MCF 10A (cell line): ENCODE measurements around the gene MFSD11. TPM values are rescaled to one million over a fixed set of nuclear protein-coding genes. Genes with fewer than 3 reads are reported as not detected.
A peak's percentile ranks its signal among the peaks of the same experiment; 100 is the strongest.

Experiments used
- BruUV-seq: library from RNA; stranded (reverse); fragments of 400-500 nt; replicated peaks from 2 replicates; lab custom pipeline; 2021; lab: Mats Ljungman, UMichigan
- CTCF ChIA-PET: fragments of 300-600 bp; sonication (Branson Sonifier 250); formaldehyde crosslinking; extraction: SDS; loops from one replicate; lab custom pipeline; 2021; ENCODE audit warnings: antibody characterized with exemption, inconsistent platforms; lab: Yijun Ruan, JAX
- POLR2A ChIA-PET: fragments of 300-600, 350-650 bp; sonication (Branson Sonifier 250); formaldehyde crosslinking; extraction: SDS; loops from one replicate; lab custom pipeline; 2020; ENCODE audit warnings: antibody characterized with exemption, inconsistent platforms; lab: Yijun Ruan, JAX
- DNase-seq: peaks from one replicate; pipeline ENCODE4 v3.0.0-alpha.2; 2018; ENCODE audit not compliant: unreplicated experiment
- H3K27ac Mint-ChIP-seq: one replicate; pipeline ENCODE4 v1.8.0; 2022; ENCODE audit warnings: mild to moderate bottlenecking, low read depth, mixed read lengths; ENCODE audit not compliant: unreplicated experiment
- H3K27me3 Mint-ChIP-seq: one replicate; pipeline ENCODE4 v1.8.0; 2022; ENCODE audit warnings: mixed read lengths; ENCODE audit not compliant: insufficient read depth, unreplicated experiment
- H3K36me3 Mint-ChIP-seq: one replicate; pipeline ENCODE4 v1.8.0; 2022; ENCODE audit warnings: mild to moderate bottlenecking, moderate library complexity, mixed read lengths; ENCODE audit not compliant: insufficient read depth, unreplicated experiment
- H3K4me1 Mint-ChIP-seq: one replicate; pipeline ENCODE4 v1.8.0; 2022; ENCODE audit warnings: mixed read lengths; ENCODE audit not compliant: insufficient read depth, unreplicated experiment
- H3K4me3 Mint-ChIP-seq: one replicate; pipeline ENCODE4 v1.8.0; 2022; ENCODE audit warnings: mild to moderate bottlenecking, moderate library complexity, mixed read lengths; ENCODE audit not compliant: unreplicated experiment
- H3K9me3 Mint-ChIP-seq: one replicate; pipeline ENCODE4 v1.8.0; 2022; ENCODE audit warnings: mixed read lengths; ENCODE audit not compliant: unreplicated experiment
- intact Hi-C: fragments of 100-400 bp; cut with micrococcal nuclease; formaldehyde crosslinking; loops from 2 replicates; pipeline ENCODE4 v1.14.1; 2022
- total RNA-seq: library from RNA; stranded (reverse); gene quantifications from 2 replicates; pipeline ENCODE4 v1.2.3, GENCODE V29; 2022
- TF ChIP-seq, protein P1 (sequence below): fragments of 200-600 bp; IDR thresholded peaks from one replicate; pipeline ENCODE4 v1.8.0; 2022; ENCODE audit warnings: antibody characterized with exemption, mild to moderate bottlenecking; ENCODE audit not compliant: unreplicated experiment

MFSD11 gene
- total RNA-seq, 1 experiment from 2014 or later, result 11.6 TPM

DNA sequence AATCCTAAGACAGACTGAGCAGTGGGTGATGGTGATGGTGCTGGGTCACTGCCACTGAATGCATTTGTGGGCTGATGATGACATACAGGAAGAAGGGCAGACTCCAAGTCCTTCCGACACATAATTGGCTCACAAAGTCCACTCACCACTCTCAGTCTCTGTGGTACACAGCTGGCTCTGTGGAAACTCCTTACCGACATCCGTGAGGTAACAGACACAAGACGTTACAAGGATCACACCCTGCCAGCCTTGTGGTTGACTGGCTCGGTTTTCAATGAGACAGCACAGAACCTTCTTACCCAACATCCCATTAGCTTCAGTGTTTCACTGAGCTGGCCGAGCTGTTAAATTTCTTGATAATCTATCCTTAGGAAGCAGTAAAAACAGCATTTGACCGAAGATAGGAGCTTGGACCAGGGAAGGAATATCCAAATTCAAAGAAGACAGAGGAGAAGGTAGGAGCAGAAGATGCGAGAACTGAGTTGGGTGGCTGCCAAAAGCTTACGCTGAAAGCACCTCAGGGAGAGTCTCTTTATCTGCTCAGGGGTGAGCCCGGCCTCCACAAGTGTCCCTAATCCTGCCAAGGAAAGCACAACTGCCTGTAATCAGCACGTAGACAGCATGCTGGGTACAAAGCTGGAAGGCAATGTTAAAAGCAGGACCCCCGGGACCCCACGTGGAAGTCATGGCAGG lies 21.6 kb upstream of the MFSD11 start:
- peak; percentile 97 for DNase-seq
- Mint-ChIP-seq H3K4me1 (peaks cover 13% of the 10 kb centered on the region), H3K36me3 (peaks cover 88% of the 10 kb centered on the region), H3K27ac (peak overlapping the region; percentile 55), H3K4me3 (peak overlapping the region; percentile 9), H3K9me3 (no peaks in the 10 kb centered on the region), H3K27me3 (no peaks in the 10 kb centered on the region)
- intact Hi-C loops, result loop anchor here (5.0 to 10.0 kb wide), 2 partner anchors 34 to 161 kb away; no protein-coding TSS in a partner anchor
- TSS peak; percentile 55 for BruUV-seq
- ChIA-PET CTCF (interaction anchor here (0.6 to 1.7 kb wide), 4 partner anchors 194 to 1017 kb away, joined by 3 to 5 read pairs (median 4); no protein-coding TSS in a partner anchor), POLR2A (interaction anchor here (0.6 to 5.3 kb wide), 13 partner anchors 9 to 165 kb away, joined by 3 to 51 read pairs (median 6); partner anchors contain the start of genes JMJD6, METTL23, MFSD11 and ST6GALNAC2)
- TF ChIP-seq, protein P1, sequence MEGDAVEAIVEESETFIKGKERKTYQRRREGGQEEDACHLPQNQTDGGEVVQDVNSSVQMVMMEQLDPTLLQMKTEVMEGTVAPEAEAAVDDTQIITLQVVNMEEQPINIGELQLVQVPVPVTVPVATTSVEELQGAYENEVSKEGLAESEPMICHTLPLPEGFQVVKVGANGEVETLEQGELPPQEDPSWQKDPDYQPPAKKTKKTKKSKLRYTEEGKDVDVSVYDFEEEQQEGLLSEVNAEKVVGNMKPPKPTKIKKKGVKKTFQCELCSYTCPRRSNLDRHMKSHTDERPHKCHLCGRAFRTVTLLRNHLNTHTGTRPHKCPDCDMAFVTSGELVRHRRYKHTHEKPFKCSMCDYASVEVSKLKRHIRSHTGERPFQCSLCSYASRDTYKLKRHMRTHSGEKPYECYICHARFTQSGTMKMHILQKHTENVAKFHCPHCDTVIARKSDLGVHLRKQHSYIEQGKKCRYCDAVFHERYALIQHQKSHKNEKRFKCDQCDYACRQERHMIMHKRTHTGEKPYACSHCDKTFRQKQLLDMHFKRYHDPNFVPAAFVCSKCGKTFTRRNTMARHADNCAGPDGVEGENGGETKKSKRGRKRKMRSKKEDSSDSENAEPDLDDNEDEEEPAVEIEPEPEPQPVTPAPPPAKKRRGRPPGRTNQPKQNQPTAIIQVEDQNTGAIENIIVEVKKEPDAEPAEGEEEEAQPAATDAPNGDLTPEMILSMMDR, result no peak

DNA sequence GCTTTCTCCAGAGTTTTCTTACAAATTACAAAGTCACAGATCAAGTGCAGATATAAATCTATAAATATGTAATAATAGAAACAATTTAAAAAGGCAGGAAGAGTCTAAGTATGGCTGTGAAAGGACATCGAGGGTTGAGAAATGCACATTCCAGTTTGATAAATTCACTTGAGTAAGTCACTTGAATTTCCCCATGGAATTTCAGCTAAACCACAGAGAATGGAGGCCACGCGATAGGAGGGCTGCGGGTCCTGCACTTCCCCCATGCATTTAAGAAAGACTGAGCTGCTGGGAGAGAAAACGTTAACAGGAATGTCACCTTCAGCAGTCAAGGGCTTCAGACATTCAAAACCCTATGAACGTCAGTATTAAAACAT lies 21.1 kb upstream of the MFSD11 start:
- no peaks in the 10 kb centered on the region for H3K9me3 Mint-ChIP-seq
- peaks cover 94% of the 10 kb centered on the region for H3K36me3 Mint-ChIP-seq
- peak overlapping the region; percentile 55 for H3K27ac Mint-ChIP-seq
- intact Hi-C loops, result loop anchor here (5.0 to 10.0 kb wide), 2 partner anchors 35 to 162 kb away; no protein-coding TSS in a partner anchor
- ChIA-PET POLR2A (interaction anchor here (0.6 to 5.3 kb wide), 12 partner anchors 8 to 166 kb away, joined by 3 to 51 read pairs (median 6); partner anchors contain the start of genes JMJD6, METTL23, MFSD11 and ST6GALNAC2), CTCF (interaction anchor here (0.6 to 1.7 kb wide), 5 partner anchors 11 to 1017 kb away, joined by 3 to 7 read pairs (median 4); no protein-coding TSS in a partner anchor)
- peaks cover 13% of the 10 kb centered on the region for H3K4me1 Mint-ChIP-seq
- no TSS peak for BruUV-seq
- peak; percentile 57 for DNase-seq
- TF ChIP-seq, protein P1, result no peak
- H3K4me3 Mint-ChIP-seq, result no peak overlapping the region
- no peaks in the 10 kb centered on the region for H3K27me3 Mint-ChIP-seq

DNA sequence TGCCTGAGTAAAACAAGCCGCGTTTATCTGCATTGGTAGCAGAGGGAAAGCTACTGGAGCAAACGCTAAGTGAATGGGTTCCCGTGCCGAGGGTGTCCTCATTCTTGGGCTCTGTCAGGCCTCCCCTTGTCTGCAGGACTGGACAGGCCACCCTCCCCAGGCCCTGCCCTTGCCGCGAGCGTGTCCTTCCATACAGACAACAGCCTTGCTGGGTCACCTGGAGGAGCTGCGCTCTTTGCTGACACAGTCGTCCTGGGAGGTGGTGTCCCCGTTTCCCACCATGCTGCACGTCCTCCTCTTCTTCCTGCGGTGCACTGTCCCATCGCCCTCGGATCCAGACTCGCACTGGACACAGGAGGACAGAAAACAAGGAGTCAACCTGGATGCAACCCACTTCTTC lies 19.4 kb upstream of the MFSD11 start:
- Mint-ChIP-seq H3K9me3 (no peaks in the 10 kb centered on the region), H3K27ac (no peak overlapping the region), H3K36me3 (peaks cover 99% of the 10 kb centered on the region), H3K27me3 (no peaks in the 10 kb centered on the region), H3K4me1 (peaks cover 13% of the 10 kb centered on the region), H3K4me3 (no peak overlapping the region)
- intact Hi-C loops, result loop anchor here (5.0 to 10.0 kb wide), 2 partner anchors 36 to 164 kb away; no protein-coding TSS in a partner anchor
- TF ChIP-seq, protein P1, result no peak
- no TSS peak for BruUV-seq
- CTCF ChIA-PET, result interaction anchor here (0.8 to 1.6 kb wide), 3 partner anchors 9 to 94 kb away, joined by 3 to 7 read pairs (median 3); no protein-coding TSS in a partner anchor
- no peak for DNase-seq
- POLR2A ChIA-PET, result interaction anchor here (0.6 to 5.3 kb wide), 3 partner anchors 7 to 18 kb away, joined by 3 to 51 read pairs (median 20); partner anchors contain the start of genes JMJD6, METTL23 and SRSF2

DNA sequence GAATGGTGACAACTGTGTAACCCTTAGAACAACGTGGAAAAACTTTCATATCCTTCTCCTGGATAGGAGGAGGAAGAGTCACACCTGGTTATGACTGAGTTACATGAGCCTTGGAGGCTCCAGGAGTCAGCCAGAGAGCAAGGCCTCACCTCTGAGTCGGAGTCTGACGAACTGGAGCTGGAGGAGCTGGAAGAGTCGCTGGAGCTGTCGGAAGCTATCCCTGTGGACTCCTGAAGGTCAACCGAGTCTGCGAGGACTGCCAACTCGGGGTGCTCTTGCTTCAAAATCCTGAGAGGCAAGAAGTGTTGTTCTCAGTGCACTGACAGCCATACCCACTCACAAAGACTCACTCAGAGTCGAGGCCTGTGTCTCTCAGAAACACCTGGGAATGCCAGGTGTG lies 17.7 kb upstream of the MFSD11 start:
- ChIA-PET CTCF (interaction anchor here (1.1 kb wide), 1 partner anchor 198 kb away, joined by 3 read pairs; no protein-coding TSS in a partner anchor), POLR2A (no interaction called here)
- TF ChIP-seq, protein P1, result no peak
- peaks cover 13% of the 10 kb centered on the region for H3K4me1 Mint-ChIP-seq
- no peak overlapping the region for H3K4me3 Mint-ChIP-seq
- intact Hi-C loops, result no loop called here
- no peak overlapping the region for H3K27ac Mint-ChIP-seq
- no peaks in the 10 kb centered on the region for H3K27me3 Mint-ChIP-seq
- no peaks in the 10 kb centered on the region for H3K9me3 Mint-ChIP-seq
- BruUV-seq, result no TSS peak
- DNase-seq, result no peak
- peaks cover 98% of the 10 kb centered on the region for H3K36me3 Mint-ChIP-seq
